GM23338 (cell line): ENCODE data around the gene RPN1.

Source experiments
- CREB1 ChIP-seq: fragments of 250-450 bp; sonication (Bioruptor Pico); IDR thresholded peaks from 2 replicates; pipeline ENCODE4 v1.5.0; 2020; ENCODE audit warnings: low read depth, mild to moderate bottlenecking, moderate library complexity
- CTCF ChIP-seq, 2 experiments: fragments of 200-600 bp in 1 of 2; sonication (generic) in 1 of 2; conservative IDR thresholded peaks; 2 replicates each; pipeline versions ENCODE4 v1.5.1 to v1.6.1; 2016 to 2017; ENCODE audit warnings: antibody characterized with exemption in 2 of 2, low read depth in 2 of 2, mild to moderate bottlenecking in 2 of 2, moderate library complexity in 1 of 2
- ETS1 ChIP-seq: IDR thresholded peaks from 2 replicates; pipeline ENCODE4 v1.6.1; 2016; ENCODE audit warnings: antibody characterized with exemption
- EZH2 ChIP-seq: fragments of 200-600 bp; sonication (generic); IDR thresholded peaks from one replicate; pipeline ENCODE4 v1.8.0; 2017; ENCODE audit warnings: antibody characterized with exemption, mild to moderate bottlenecking, low read depth; ENCODE audit not compliant: unreplicated experiment
- EZH2phosphoT487 ChIP-seq: fragments of 200-600 bp; sonication (generic); IDR thresholded peaks from one replicate; pipeline ENCODE4 v1.8.1; 2018; ENCODE audit warnings: antibody characterized with exemption; ENCODE audit not compliant: unreplicated experiment
- NANOG ChIP-seq: IDR thresholded peaks from 2 replicates; pipeline ENCODE4 v1.6.1; 2016; ENCODE audit warnings: antibody characterized with exemption, borderline replicate concordance
- POLR2AphosphoS5 ChIP-seq: IDR thresholded peaks from 2 replicates; pipeline ENCODE4 v1.6.1; 2016; ENCODE audit warnings: antibody characterized with exemption, low read depth
- REST ChIP-seq: IDR thresholded peaks from one replicate; pipeline ENCODE4 v1.6.1; 2018; ENCODE audit warnings: antibody characterized with exemption; ENCODE audit not compliant: unreplicated experiment
- STAT1 ChIP-seq: IDR thresholded peaks from one replicate; pipeline ENCODE4 v1.6.1; 2016; ENCODE audit warnings: antibody characterized with exemption; ENCODE audit not compliant: unreplicated experiment
- ZNF114 ChIP-seq: fragments of 250-450 bp; sonication (Bioruptor Pico); IDR thresholded peaks from 2 replicates; pipeline ENCODE4 v1.5.0; 2020; ENCODE audit warnings: mild to moderate bottlenecking, moderate library complexity
- ZNF331 ChIP-seq: fragments of 250-450 bp; sonication (Bioruptor Pico); IDR thresholded peaks from 2 replicates; pipeline ENCODE4 v1.5.0; 2020; ENCODE audit warnings: low read depth, mild to moderate bottlenecking, moderate library complexity

- TF ChIP-seq CTCF (conservative IDR thresholded peaks at IDR 0.05; ENCODE audit: low read depth in 2 of 2): no peak
- TF ChIP-seq REST: no peak
- no peak for TF ChIP-seq POLR2AphosphoS5
- no peak for TF ChIP-seq EZH2
- TF ChIP-seq EZH2phosphoT487: no peak
- no peak for TF ChIP-seq ETS1
- TF ChIP-seq CREB1 (CRISPR knock-in tag): no peak
- no peak for TF ChIP-seq STAT1
- TF ChIP-seq NANOG: no peak
- TF ChIP-seq ZNF331 (CRISPR knock-in tag): no peak
- TF ChIP-seq ZNF114 (CRISPR knock-in tag): no peak
Measured at GRCh38 chr3:128588147-128588546, 62.5 kb downstream of the RPN1 start.
